NCI-H1436 (cell line): ENCODE results near the gene ZNF436.

Experiments used
- DNase-seq: peaks from one replicate; lab custom pipeline; 2025; lab: John Stamatoyannopoulos, UW

The ZNF436 gene

GRCh38 chr1:23369335-23370013, at the start of gene ZNF436:
Gene ZNF436 (minus strand): TSS chr1:23369836. CDS start chr1:23368005, 1,831 bp downstream.
- DNase-seq: peak; percentile 77

DNA sequence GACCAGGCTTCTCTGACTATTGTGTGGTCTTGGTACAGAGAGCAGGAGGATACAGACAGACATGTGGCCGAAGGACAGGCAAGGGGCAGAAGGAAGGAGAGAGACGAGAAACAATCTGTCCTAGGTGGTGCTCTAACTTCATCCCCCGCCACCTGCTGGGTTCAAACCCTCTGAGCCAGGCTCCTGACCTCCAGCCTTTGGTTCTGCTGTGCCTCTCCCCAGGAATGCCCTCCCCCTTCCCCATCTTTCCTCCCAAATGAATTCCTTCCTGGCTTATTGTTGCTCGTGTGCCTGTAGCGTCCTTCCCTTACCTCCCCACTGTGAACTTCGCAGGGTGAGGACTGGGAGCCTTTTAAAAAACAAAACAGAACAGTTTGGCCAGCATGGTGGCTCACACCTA, 49.5 kb upstream of the ZNF436 start:
- no peak for DNase-seq

DNA sequence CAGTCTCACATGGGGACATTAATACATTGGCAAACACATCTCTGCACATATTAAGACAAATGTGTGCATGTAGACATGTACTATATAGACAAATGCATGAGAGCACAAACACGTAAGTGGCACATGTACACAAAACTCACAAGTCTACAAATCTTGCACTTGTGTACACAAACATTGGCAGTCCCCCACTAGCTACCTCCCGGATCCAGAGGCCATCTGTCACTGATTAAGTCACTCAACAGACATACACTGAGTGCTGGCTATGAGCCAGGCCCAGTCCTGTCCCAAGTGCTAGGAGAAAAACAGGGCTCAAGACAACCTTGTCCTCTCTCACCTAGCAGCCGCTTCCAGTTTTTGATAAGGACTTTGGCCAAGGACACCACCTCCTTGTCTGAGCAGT, 47.9 kb upstream of the ZNF436 start:
- no peak for DNase-seq

DNA sequence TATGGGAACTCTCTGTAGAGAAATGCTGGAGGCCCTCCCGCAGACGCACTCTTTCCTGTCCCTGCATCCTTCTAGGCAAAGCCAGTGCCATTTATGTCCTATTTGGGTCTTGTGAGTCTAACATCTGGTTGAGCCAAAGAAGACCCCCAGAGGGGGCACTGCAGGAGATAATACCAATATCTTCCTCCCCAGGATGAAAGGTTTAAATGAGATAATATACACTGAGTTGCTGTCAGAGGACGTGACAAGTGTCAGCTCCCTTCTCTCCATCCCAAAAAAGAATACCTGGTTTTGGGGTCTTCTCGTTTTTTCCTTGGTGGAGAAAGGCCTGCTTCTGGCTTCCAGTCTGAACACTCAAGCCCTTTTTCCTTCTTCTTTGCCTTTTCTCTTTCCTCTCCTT, 47.3 kb upstream of the ZNF436 start:
- DNase-seq: no peak

DNA sequence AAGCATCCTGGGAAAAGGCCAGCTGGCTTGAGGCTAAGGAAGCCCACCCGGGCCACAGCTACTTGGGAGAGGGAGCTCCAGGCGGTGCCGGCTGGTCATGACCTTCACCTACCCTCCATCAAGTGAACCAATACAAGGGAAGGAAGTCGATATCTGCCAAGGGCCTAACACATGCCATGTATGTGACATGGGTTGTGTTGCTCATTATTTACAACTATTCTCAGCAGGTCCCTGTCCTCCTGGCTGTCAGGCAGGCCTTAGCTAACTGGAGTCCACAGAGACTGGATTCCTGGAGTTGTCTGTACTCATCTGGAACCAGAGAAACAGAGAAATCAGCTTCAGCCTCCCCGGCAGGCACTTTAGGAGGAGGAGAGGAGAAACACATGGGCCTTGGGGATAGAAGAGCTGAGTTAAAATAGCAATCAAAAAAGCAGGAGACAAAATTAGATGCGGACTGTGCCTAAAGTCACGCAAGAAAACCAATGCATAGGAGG, 39.2 kb upstream of the ZNF436 start:
- DNase-seq: no peak

DNA sequence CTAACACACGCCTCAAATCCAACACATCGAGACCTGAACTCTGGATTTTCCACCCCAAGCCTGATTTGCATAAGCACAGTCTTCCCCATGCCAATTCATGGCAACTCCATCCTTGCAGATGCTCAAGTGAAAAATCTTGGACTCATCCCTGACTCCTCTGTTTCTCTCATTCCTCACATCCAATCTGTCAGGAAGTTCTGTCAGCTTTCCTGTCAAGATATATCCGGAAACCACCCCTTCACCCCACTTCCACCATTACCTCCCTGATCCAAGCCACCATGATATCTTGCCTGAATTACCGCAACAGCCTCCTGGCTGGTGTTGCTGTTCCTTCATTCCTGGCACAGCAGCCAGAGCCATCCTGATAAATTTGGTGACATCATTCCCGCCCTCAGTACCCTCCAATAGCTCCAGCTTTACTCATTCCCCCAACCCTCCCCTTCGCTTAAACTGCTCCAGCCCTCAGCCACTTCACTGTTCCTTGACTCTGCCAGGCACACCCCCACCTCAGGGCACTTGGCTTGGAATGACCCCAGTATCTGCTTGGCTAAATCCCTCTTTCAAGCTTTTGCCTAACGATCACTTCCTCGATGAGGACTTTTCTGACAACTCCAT, 37.5 kb upstream of the ZNF436 start:
- no peak for DNase-seq

DNA sequence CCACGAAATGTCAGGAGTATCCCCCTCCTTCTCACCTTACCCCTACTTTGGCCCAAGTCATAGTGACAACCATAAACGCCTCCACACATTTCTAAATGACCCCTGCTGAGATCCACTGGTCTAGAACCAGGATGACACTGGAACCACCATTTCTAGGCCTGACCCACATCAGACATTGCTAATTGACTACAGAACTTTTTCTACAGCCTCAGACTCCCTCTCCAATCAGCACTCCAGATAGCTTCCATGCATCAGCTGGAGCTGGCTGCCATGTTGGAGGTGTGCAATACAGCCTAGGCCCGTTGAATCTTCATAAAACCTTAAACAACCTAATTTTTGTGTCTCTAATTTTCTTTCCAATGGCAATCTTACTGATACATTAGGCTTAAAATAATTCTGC, 36.3 kb upstream of the ZNF436 start:
- no peak for DNase-seq

DNA sequence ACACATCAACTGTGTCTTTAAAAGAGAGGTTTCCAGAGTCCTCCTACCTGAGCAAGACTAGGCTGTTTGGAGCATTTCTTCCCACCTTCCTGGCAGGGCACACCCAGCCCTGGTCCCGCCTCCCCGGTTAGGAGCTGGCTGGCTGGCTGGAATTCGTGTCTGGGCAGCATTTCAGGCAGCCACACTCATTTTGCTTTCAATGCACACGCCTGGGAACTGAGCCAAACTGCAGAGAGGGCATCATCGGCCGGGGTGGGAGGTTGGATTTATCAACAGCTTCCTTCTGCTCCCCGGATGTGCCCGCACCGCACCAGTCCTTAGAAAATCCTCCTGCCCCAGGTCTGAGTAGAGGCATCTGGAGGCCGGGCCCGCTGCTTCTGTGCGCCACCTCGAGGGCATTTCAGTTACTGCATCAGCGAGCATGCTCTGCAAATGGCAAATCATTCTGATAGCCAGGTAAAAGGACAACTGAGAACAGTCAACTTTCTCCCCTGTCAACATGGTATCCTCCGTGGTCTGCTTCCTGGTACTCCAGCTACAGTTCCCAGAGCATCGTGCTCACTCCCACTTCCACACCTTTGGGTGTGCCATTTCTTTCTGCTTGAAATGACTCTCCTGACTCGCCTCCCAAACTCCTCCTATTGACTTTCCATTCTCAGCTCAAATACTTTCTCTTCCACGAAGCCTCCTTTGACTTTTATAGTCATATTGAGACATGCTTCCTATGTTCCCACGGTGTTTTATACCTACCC, 34.3 kb upstream of the ZNF436 start:
- peak; percentile 86 for DNase-seq

DNA sequence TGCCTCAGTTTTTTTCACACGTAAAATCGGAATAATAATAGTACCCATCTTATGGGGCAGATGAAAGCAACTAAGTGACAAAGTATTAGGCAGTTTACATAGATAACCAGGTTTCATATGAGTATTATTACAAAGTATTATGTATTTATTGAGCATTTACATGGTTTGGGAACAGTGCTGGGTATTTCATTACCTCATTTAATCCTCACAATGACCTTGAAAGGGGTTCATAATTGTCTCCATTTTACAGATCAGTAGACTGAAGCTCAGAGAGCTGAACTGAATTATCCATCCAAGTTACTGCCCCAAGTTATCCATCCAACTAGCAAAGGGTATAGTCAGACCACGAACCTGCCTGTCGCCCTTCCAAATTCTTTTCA, 33.7 kb upstream of the ZNF436 start:
- DNase-seq: no peak

DNA sequence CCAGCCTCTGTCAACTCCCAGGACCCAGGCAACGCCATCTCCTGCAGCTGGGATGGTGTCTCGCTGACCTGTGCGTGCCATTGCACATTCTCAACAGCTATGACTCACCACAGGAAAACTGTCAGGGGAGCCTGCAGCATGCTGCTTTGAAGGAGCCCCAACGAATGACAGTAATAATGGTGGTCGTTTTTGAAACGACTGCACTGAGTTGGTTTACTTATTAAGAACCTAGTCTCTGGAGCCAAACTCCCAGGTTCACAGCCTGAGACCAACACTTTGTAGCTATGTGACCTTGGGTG, 33.4 kb upstream of the ZNF436 start:
- DNase-seq: no peak

DNA sequence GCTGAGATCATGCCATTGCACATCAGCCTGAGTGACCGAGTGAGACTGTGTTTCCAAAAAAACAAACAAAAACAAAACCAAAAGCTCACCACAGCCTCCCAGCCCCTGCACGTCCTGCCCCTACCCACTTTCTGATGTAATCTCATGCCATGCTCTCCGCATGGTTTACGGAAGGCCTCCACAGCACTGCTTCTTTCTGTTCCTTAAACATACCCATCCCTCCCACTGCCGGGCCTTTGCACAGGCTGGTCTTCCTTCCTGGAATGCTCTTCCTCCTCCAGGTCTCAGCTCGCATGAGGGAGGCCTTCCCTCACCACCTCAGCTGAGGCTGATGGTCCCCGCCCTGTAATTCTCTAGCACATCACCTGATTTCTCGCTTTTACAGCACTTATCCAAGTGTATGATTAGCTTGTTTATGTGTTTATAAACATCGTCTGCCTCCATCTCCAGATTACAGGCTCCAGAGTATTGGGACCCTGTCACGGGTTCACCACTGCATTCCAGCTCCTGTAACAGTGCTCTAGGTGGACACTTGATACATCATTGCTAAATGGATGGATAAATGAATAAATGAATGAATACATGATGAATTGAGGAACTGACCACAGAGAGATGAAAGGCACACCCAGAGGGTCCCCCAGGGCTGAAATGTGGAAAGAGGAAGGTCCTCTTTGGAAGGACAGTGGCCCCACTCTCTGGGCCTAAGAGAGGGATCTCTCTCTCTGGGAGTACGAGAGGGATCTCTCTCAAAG, 32.8 kb upstream of the ZNF436 start:
- no peak for DNase-seq

- no peak for DNase-seq
These were observed 31.7 kb upstream of the ZNF436 start for GRCh38 chr1:23401313-23401712.

DNA sequence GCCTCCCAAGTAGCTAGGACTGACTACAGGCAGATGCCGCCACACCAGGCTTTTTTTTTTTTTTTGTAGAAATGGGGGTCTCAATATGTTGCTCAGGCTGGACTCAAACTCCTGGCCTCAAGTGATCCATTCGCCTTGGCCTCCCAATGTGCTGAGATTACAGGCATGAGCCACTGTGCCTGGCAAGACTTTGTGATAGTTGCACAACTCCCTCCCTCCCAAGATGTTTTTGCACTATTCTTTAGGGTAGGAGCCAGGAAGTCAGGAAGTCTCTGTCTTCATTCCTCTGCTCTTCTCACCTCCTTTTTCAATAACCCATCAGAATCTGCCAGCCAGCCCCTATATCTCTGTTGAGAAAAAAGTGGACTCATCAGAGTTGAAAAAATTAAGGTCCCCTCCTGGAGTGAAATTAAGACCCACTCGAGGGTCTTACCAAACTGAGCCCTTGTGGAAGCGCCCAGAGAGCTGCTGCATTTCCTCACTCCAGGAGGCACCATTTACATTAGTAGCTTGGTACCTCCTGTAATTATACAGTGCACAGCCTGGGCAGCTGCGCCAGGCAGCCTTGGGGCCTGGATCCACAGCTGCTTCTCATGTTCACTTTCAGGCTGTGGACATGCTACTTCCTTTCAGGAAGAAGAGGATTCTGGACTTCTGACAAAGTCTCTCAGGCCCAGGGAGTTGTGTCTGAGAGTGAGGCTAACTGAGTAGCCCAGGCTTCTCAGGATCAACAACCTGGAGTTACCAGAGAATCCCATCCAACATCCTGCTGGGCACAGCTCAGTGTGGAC, 30.9 kb upstream of the ZNF436 start:
- no peak for DNase-seq

- DNase-seq: no peak
These were observed 29.6 kb upstream of the ZNF436 start for GRCh38 chr1:23399229-23399628.

DNA sequence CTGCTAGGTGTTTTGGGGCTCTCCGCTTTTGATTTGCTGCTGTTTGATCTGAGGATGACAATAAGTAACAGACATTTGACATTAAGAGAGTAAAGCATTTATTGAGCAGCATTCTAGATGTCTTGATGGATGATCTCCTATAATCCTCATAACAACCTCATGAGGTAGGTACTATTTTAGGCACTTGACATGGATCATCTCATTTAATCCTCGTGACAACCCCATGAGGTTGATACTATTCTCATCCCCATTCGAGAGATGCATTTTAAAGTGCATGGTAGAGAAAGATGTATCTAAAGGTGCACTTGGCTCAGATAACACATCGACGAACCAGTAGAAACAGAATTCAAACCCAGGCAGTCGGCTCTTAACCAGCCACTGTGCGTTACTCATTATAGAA, 28.3 kb upstream of the ZNF436 start:
- DNase-seq: no peak

GRCh38 chr1:23396380-23396779, 26.7 kb upstream of the ZNF436 start:
- no peak for DNase-seq

DNA sequence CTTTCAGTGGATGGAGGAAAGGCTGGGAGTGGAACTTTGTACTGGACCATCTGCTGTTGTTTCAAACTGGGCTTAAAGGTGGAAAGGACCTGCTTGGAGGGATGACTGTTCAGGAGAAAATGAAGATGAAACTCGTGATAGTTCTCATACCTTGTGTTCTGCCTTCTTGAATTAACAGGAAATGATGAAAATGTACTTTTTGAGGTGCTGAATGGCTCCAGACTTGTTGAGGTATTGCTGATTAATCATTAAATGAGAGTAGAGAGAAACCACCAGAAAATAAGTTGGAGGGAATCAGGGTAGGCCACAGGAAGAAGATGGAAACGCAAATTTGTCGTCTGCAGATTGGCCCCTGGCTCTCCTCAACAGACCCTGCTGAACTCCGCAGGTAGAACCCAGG, 26.2 kb upstream of the ZNF436 start:
- DNase-seq: no peak

DNA sequence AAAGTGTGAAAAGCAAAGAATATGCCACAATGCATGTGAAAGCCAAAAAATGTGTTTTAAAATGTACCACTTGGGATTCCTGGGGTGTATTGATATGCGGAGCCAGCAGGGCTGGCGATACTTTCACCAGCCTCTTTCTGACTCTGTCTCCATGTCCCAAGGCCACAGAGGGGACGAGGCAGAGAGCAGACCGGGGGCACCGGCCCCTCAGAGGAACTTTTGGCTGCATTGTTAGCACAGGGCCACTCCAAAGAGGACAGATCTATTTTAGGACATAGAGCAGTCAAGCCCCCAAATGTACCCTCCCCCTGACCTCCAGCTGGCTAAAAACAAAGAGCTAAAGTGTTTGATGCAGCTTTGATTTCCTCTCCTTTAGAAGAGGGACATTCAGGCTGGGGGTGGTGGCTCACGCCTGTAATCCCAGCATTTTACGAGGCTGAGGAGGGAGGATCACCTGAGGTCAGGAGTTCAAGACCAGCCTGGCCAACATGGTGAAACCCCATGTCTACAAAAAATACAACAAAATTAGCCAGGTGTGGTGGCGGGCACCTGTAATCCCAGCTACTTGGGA, 25.6 kb upstream of the ZNF436 start:
- DNase-seq: no peak

DNA sequence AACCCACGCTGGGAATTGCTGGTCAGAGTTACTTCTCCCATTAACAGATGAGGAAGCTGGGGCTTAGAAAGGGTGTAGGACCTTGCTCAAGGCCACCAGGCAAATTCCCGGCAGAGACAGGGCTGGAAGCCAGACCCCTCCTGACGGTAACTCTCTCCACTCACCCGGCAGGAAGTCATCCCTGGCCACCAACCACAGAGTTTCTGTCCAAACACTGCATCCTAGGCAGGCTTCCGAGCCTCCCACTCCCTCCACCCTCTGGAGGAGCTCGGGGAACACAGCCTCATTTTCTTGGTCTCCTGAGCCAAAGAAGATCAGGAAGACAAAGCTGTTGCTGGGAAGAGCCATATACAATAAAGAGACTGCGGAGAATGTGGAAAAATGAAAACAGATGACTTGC, 25.0 kb upstream of the ZNF436 start:
- DNase-seq: no peak

DNA sequence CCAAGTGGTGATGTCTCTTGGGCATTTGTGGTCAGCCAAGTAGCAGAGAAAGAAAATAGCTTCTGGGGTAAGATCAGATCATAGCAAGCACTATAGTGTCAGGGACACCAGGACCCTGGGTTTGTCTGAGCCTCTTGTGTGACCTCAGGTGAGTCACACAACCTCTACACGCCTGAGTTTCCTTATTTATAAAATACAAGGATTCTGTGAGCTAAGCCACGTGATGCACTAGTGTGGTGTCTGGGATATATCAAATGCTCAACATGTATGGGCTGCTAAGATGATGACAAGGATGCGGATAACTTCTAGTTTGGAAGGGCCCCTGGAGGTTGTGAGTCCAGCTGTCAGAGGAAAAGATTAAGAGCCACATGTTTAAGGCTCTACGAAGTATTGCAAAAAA, 24.5 kb upstream of the ZNF436 start:
- DNase-seq: no peak

DNA sequence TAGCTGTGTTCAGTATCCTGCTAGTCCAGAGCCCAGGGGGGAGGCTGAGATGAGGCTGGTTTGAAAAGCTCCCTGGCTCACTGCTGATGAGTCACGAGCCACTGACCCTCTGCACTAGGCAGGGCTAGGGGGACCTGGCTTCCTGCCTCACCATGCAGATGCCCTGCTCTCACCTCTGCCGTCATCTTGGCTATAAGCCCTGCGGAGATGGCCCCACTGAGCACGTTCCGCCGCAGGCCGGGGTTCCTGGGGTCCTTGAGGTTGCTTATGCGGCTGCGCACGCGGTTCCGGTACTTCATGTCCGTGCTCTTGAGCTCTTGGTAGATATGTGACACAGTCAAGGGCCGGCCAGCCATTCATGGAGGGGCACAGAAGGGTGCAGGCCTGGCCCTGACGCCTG, 24.1 kb upstream of the ZNF436 start:
- DNase-seq: no peak
